ENCODE measurements around the gene PUS7. TPM values are rescaled to one million over a fixed set of nuclear protein-coding genes. Genes with fewer than 3 reads are reported as not detected.

The PUS7 gene
- total and polyA plus RNA-seq, 2 donors from 2014 or later: 2.6 to 10.6 TPM

DNA sequence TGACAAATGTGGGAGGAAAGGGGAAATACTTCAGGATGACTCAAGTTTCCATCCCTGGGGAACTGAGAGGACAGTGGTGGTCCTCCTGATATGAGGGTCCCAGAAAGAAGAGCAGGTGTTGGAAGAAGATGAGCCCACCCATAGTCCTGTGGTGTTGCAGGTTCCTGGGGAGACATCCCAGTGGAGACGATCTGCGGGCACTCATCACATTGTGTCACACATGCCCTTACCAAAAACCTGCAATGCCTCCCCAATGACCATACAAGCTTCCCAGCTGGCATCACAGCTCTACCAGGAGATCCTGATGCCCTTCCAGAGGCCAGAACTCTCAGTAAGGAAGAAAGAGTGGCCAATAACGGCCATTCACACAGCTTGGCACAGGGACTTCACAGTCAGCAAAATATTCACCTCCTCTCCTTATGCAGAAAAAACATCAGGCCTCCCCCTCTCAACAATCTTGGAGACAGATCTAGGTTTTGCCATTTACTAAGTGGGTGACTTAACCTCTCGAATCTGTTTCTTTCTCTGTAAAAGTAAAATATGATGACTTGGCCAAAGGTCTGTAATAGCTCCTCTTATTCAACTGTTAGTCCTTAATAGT, 9.0 kb downstream of the PUS7 start:
- intact Hi-C loops (cut with DNase I): no loop called here
- Histone ChIP-seq H3K9me3 (ENCODE audit: control insufficient read depth in 2 of 3, insufficient read depth in 1 of 3, low read length in 3 of 3) (no peaks in the 10 kb centered on the region), H3K4me1 (ENCODE audit: control insufficient read depth in 2 of 3, insufficient read depth in 2 of 3, low read depth in 1 of 3, low read length in 3 of 3) (no peaks in the 10 kb centered on the region), H3K4me3 (ENCODE audit: low read length in 3 of 3) (no peak overlapping the region), H3K27me3 (ENCODE audit: control insufficient read depth, insufficient read depth, low read length) (no peaks in the 10 kb centered on the region), H3K27ac (ENCODE audit: low read depth in 2 of 2, low read length in 2 of 2) (no peak overlapping the region), H3K36me3 (ENCODE audit: control insufficient read depth in 2 of 3, insufficient read depth in 3 of 3, low read length in 3 of 3) (no peaks in the 10 kb centered on the region), H3K9ac (ENCODE audit: low read length in 3 of 3) (no peak overlapping the region)
- FAIRE-seq (no peak), DNase-seq (no peak)
- TF ChIP-seq, protein P1, sequence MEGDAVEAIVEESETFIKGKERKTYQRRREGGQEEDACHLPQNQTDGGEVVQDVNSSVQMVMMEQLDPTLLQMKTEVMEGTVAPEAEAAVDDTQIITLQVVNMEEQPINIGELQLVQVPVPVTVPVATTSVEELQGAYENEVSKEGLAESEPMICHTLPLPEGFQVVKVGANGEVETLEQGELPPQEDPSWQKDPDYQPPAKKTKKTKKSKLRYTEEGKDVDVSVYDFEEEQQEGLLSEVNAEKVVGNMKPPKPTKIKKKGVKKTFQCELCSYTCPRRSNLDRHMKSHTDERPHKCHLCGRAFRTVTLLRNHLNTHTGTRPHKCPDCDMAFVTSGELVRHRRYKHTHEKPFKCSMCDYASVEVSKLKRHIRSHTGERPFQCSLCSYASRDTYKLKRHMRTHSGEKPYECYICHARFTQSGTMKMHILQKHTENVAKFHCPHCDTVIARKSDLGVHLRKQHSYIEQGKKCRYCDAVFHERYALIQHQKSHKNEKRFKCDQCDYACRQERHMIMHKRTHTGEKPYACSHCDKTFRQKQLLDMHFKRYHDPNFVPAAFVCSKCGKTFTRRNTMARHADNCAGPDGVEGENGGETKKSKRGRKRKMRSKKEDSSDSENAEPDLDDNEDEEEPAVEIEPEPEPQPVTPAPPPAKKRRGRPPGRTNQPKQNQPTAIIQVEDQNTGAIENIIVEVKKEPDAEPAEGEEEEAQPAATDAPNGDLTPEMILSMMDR (IDR thresholded peaks at IDR 0.05; ENCODE audit: borderline replicate concordance, extremely low read depth, insufficient read depth): no peak

DNA sequence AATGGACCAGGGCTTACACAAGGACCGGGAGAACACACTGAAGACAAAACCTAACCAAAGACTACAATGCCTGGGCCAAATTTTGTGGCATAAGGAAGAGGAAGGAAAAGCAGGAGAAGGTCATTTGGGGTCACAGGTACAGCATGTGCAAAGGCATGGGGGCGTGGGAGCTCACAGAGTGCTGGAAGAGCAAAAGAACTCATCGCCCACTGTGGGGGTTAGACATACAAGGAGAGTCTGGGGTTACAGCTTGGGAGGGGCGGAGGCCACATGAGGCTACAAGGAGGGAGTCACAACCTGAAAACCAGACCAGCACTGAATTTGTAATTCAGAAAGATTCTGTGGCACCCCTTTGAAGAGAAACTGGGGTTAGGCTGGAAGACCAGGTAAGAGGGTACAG, 9.7 kb downstream of the PUS7 start:
- TF ChIP-seq, protein P1 (IDR thresholded peaks at IDR 0.05; ENCODE audit: borderline replicate concordance, extremely low read depth, insufficient read depth): no peak
- intact Hi-C loops (cut with DNase I): no loop called here

DNA sequence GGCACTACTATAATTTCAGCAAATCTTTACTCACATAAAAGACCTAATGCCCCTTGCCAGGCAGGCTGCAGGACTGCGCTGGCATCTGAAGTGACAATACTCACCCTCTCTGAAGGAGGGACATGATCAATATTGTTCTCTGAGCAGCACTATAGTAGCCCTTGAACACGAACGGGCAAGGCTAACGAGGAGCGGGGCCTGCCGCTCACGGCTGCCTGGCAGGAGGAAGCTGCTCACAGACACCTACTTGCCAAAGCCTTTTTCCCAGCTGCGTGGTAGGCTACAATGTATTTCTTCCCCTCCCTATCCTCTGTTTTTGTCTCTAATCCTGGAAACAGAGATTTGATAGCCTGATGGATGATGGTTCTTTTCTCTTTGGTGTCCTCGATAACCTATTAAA, 19.9 kb downstream of the PUS7 start:
- H3K4me1 ChIP-seq (ENCODE audit: control insufficient read depth in 2 of 3, insufficient read depth in 2 of 3, low read depth in 1 of 3, low read length in 3 of 3): no peaks in the 10 kb centered on the region
- intact Hi-C loops (cut with DNase I): no loop called here
- no peak for DNase-seq
- H3K36me3 ChIP-seq (ENCODE audit: control insufficient read depth in 2 of 3, insufficient read depth in 3 of 3, low read length in 3 of 3): peaks cover 0 to 7% (median 0%) of the 10 kb centered on the region in 3 donors
- H3K27ac ChIP-seq (ENCODE audit: low read depth in 2 of 2, low read length in 2 of 2): no peak overlapping the region
- H3K9ac ChIP-seq (ENCODE audit: low read length in 3 of 3): no peak overlapping the region
- no peaks in the 10 kb centered on the region for H3K9me3 ChIP-seq (ENCODE audit: control insufficient read depth in 2 of 3, insufficient read depth in 1 of 3, low read length in 3 of 3)
- no peak overlapping the region for H3K4me3 ChIP-seq (ENCODE audit: low read length in 3 of 3)
- no peak for FAIRE-seq
- no peaks in the 10 kb centered on the region for H3K27me3 ChIP-seq (ENCODE audit: control insufficient read depth, insufficient read depth, low read length)
- TF ChIP-seq, protein P1 (IDR thresholded peaks at IDR 0.05; ENCODE audit: borderline replicate concordance, extremely low read depth, insufficient read depth): no peak

More for the DNA sequence above, 9.7 kb downstream of the PUS7 start:
- Histone ChIP-seq H3K4me1 (ENCODE audit: control insufficient read depth in 2 of 3, insufficient read depth in 2 of 3, low read depth in 1 of 3, low read length in 3 of 3) (no peaks in the 10 kb centered on the region), H3K4me3 (ENCODE audit: low read length in 3 of 3) (no peak overlapping the region), H3K27me3 (ENCODE audit: control insufficient read depth, insufficient read depth, low read length) (no peaks in the 10 kb centered on the region), H3K27ac (ENCODE audit: low read depth in 2 of 2, low read length in 2 of 2) (no peak overlapping the region), H3K36me3 (ENCODE audit: control insufficient read depth in 2 of 3, insufficient read depth in 3 of 3, low read length in 3 of 3) (no peaks in the 10 kb centered on the region), H3K9me3 (ENCODE audit: control insufficient read depth in 2 of 3, insufficient read depth in 1 of 3, low read length in 3 of 3) (no peaks in the 10 kb centered on the region), H3K9ac (ENCODE audit: low read length in 3 of 3) (no peak overlapping the region)
- FAIRE-seq (no peak), DNase-seq (no peak)

DNA sequence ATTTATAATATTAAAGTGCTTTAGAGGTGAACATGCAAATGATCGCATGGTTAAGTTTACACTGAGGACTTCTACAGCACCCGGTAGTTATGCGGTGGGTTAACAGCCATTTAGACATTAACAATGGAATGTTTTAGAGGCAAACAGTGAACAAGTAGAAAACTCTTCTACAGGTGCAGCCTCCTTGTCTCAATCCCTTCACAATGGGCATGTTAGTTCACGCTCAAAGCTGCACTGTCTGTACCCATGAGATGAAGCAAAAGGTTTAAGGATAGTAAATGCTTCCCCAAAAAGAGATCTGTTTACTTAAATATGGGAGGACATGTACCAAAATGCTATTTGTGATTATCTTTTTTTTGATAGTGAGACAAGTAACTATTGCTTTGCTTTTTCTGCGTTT, 25.1 kb downstream of the PUS7 start:
- TF ChIP-seq, protein P1 (IDR thresholded peaks at IDR 0.05; ENCODE audit: borderline replicate concordance, extremely low read depth, insufficient read depth): no peak
- no peaks in the 10 kb centered on the region for H3K4me1 ChIP-seq (ENCODE audit: control insufficient read depth in 2 of 3, insufficient read depth in 2 of 3, low read depth in 1 of 3, low read length in 3 of 3)
- FAIRE-seq: no peak
- H3K36me3 ChIP-seq (ENCODE audit: control insufficient read depth in 2 of 3, insufficient read depth in 3 of 3, low read length in 3 of 3): peaks cover 0 to 5% (median 0%) of the 10 kb centered on the region in 3 donors
- H3K4me3 ChIP-seq (ENCODE audit: low read length in 3 of 3): no peak overlapping the region
- H3K9ac ChIP-seq (ENCODE audit: low read length in 3 of 3): no peak overlapping the region
- intact Hi-C loops (cut with DNase I): no loop called here
- H3K27me3 ChIP-seq (ENCODE audit: control insufficient read depth, insufficient read depth, low read length): no peaks in the 10 kb centered on the region
- H3K9me3 ChIP-seq (ENCODE audit: control insufficient read depth in 2 of 3, insufficient read depth in 1 of 3, low read length in 3 of 3): no peaks in the 10 kb centered on the region
- no peak overlapping the region for H3K27ac ChIP-seq (ENCODE audit: low read depth in 2 of 2, low read length in 2 of 2)
- DNase-seq: no peak

Measured in kidney (tissue), 14 donors.